Pancreas (tissue), 10 donors: ENCODE results near the gene PEDS1. TPM values are rescaled to one million over a fixed set of nuclear protein-coding genes. Genes with fewer than 3 reads are reported as not detected.
"Not testable (repeated sequence)": the region's sequence is repeated elsewhere in the genome, so short reads cannot be mapped to it uniquely, and the experiment has no call there.

Source experiments
- ATAC-seq, 4 donors: fragments of 200-7000 bp; cut with Tn5 transposase; one replicate each; pipeline versions ENCODE4 v1.8.0 to v1.9.1; 2020; ENCODE audit warnings: mild to moderate bottlenecking in 4 of 4, moderate library complexity in 4 of 4
- DNase-seq, 6 donors: peaks; one replicate each; pipeline ENCODE4 v3.0.0-alpha.2; 2020
- FAIRE-seq: peaks from 2 replicates; lab custom pipeline; 2012; peaks lifted over from hg19 to GRCh38; lab: Jason Lieb, UNC
- H3K27ac ChIP-seq, 4 donors: fragments of 200-600 bp; sonication (generic); 1 replicate in 3 of 4; 2 replicates in 1 of 4; pipeline versions ENCODE4 v1.5.0 to v1.8.0; 2020
- H3K27me3 ChIP-seq, 4 donors: fragments of 200-600 bp; one replicate each; pipeline ENCODE4 v1.8.0; 2021
- H3K36me3 ChIP-seq, 3 donors: fragments of 200-600 bp; sonication (generic) in 1 of 3; one replicate each; pipeline versions ENCODE4 v1.5.0 to v1.8.0; 2020 to 2021
- H3K4me1 ChIP-seq, 3 donors: fragments of 200-600 bp; one replicate each; pipeline ENCODE4 v1.8.0; 2021
- H3K4me3 ChIP-seq, 4 donors: fragments of 200-600 bp; sonication (generic) in 2 of 4; one replicate each; pipeline versions ENCODE4 v1.5.0 to v1.8.0; 2020 to 2021
- H3K9me3 ChIP-seq, 4 donors: fragments of 200-600 bp; one replicate each; pipeline ENCODE4 v1.8.0; 2021
- WGBS, 2 donors: extraction: QIAGEN DNeasy Blood & Tissue Kit; methylation state at CpG; one replicate each; pipeline ENCODE4 v1.1.7; 2013; 5-methylcytosine and 5-hydroxymethylcytosine counted together
- intact Hi-C, 3 donors: fragments of 100-400 bp; cut with DNase I; formaldehyde crosslinking; loops; one replicate each; pipeline versions ENCODE4 v1.11.1 to v1.14.2; 2022
- polyA plus RNA-seq, 2 donors: library from polyadenylated mRNA; stranded (reverse); fragments of 200-250 nt; gene quantifications; one replicate each; pipeline ENCODE4 v1.2.3, GENCODE V29; 2013
- total RNA-seq, 6 donors: library from RNA; stranded (reverse); fragmentation: NEBNext Ultra II Directional in 4 of 6; extraction: Animal tissue kit (Norgen Biotek cat#: 25700) in 4 of 6; gene quantifications; one replicate each; pipeline versions ENCODE4 v1.2.1 to v1.2.4, GENCODE V29; 2021 to 2023
- TF ChIP-seq, protein P1 (sequence below), 4 donors: fragments of 200-600 bp; sonication (generic) in 3 of 4; IDR thresholded peaks; one replicate each; pipeline versions ENCODE4 v1.5.0 to v1.8.0; 2021; ENCODE audit warnings: antibody characterized with exemption in 4 of 4
- donor health status: healthy with polysubstance abuse.
- donor health status: DM: no; HTN: no; CAD: no; lungs with moderate emphysema.
- donor health status: DM: no; HTN: no; CAD: no.
- donor health status: control.
- donor health status: control.
- donor health status: Bipolar disorder and iron deficiency.
- donor health status: DM: yes; HTN: yes; CAD: no.
- donor health status: DM: no; HTN: no; CAD: no.
- donor health status: DM: no; HTN: no; CAD: no.
- donor health status: DM: yes; HTN: yes; CAD: no.

The PEDS1 gene
- total and polyA plus RNA-seq, 8 donors = 3.5 to 11.0 (median 6.4) TPM

DNA sequence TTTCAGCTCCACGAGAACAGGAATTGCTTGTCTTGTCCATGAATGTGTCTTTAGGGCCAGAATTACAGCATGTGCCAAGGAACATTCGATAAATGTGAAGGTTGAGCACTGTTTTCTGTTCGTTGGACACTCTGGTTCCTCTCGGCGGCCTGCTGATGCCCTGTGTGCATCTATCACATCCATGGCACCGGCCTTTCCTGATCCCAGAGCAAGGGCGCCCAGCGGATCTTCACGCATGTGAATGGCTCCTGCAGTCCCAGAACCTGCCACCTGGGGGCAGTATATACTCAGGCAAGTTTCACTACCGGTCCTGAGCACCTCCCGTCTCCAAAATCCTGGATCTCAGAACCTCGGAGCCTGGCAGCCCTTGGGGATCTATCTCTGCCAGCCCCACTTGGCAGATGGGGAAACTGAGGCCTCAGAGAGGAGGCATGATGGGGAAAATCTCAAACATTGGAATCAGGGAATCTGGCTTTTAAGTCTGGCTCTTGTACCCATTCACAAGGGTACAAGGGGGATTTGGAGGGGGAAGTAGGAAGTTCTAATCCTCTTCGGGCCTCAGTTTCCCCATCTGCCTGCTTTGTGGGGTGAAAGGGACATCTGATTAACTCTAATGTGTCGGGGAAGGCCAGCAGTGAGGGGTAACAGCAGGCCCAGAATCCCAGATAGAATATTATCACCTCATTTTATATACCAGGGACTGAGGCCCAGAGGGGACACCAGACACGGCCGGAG is 32.8 kb upstream of the PEDS1 start:
- 14% methylated on average over 16 of the region's 16 CpGs for WGBS, 2 donors
- Histone ChIP-seq H3K4me1 (no peaks in the 10 kb centered on the region), H3K27me3 (no peaks in the 10 kb centered on the region), H3K9me3 (no peaks in the 10 kb centered on the region), H3K27ac (no peak overlapping the region), H3K4me3 (no peak overlapping the region), H3K36me3 (no peaks in the 10 kb centered on the region)
- DNase-seq = peak; percentile 79 to 100 (median 96)
- TF ChIP-seq, protein P1, sequence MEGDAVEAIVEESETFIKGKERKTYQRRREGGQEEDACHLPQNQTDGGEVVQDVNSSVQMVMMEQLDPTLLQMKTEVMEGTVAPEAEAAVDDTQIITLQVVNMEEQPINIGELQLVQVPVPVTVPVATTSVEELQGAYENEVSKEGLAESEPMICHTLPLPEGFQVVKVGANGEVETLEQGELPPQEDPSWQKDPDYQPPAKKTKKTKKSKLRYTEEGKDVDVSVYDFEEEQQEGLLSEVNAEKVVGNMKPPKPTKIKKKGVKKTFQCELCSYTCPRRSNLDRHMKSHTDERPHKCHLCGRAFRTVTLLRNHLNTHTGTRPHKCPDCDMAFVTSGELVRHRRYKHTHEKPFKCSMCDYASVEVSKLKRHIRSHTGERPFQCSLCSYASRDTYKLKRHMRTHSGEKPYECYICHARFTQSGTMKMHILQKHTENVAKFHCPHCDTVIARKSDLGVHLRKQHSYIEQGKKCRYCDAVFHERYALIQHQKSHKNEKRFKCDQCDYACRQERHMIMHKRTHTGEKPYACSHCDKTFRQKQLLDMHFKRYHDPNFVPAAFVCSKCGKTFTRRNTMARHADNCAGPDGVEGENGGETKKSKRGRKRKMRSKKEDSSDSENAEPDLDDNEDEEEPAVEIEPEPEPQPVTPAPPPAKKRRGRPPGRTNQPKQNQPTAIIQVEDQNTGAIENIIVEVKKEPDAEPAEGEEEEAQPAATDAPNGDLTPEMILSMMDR (IDR thresholded peaks at IDR 0.05) = peak; percentile 97 to 99 (median 98)
- intact Hi-C loops = loop anchor here in 2 of 3 donors (5.0 to 10.0 kb wide), 3 partner anchors 208 to 401 kb away; no protein-coding TSS in a partner anchor
- peak; percentile 30 to 63 (median 48) for ATAC-seq
- FAIRE-seq = no peak

DNA sequence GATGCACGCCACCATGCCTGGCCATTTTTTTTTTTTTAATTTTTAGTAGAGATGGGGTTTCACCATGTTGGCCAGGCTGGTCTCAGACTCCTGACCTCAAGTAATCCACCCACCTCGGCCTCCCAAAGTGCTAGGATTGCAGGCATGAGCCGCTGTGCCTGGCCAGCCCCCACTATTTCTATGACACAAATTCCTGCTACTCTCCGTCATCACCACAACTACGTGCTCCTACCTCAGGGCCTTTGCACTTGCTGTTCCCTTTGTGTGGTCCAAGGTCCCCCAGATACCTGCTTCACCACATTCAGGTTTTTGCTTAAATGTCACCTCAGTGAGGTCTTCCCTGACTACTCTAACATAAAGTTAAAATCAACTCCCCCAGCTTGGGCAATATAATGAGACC is 31.9 kb upstream of the PEDS1 start:
- no peaks in the 10 kb centered on the region for H3K27me3 ChIP-seq
- H3K9me3 ChIP-seq = no peaks in the 10 kb centered on the region
- 81 to 90% methylated on average over 5 of the region's 5 CpGs for WGBS, 2 donors
- H3K4me1 ChIP-seq = no peaks in the 10 kb centered on the region
- H3K36me3 ChIP-seq = no peaks in the 10 kb centered on the region
- DNase-seq = no peak
- intact Hi-C loops = loop anchor here in 2 of 3 donors (5.0 to 10.0 kb wide), 3 partner anchors 209 to 402 kb away; no protein-coding TSS in a partner anchor
- no peak overlapping the region for H3K27ac ChIP-seq
- no peak overlapping the region for H3K4me3 ChIP-seq
- TF ChIP-seq, protein P1 (IDR thresholded peaks at IDR 0.05) = no peak
- no peak for ATAC-seq
- FAIRE-seq = no peak

DNA sequence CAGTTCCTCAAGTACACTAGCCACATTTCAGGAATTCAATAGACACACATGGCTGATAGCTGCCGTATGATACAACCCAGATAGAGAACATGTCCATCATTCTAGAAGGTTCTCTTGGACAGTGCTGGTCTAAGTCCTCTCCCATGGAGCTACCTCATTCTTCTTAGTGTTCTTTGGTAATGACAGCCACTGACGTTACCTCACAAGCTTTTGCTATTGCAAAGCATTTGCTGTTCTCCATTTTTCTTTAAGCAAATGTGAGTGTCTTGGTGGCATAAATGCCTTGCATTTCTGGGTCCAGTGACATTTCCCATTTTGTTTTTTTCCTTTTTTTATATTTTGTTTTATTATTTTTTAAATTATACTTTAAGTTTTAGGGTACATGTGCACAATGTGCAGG is 28.8 kb upstream of the PEDS1 start:
- intact Hi-C loops = loop anchor here in 1 of 3 donors (5.0 to 10.0 kb wide), 2 partner anchors 212 to 400 kb away; no protein-coding TSS in a partner anchor
- ATAC-seq = no peak
- 67 to 72% methylated on average over 2 of the region's 2 CpGs for WGBS, 2 donors

DNA sequence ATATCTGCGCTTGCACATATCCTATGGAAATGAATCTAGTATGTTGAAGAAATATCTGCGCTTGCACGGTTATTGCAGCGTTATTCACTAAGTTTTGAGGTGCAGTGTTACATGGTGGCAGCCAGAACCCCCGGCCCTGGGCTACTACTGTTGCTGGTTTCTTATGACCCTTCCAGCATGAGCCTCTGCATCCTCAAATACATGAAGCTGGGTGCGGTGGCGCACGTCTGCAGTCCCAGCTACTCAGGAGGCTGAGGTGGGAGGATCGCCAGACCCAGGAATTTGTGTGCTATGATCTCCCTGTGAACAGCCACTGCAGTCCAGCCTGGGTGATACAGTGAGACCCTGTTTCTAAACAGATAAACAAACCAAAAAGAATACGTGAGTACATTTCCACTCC is 27.8 kb upstream of the PEDS1 start:
- H3K4me1 ChIP-seq = no peaks in the 10 kb centered on the region
- no peaks in the 10 kb centered on the region for H3K9me3 ChIP-seq
- ATAC-seq (no peak), FAIRE-seq (no peak), DNase-seq (no peak)
- intact Hi-C loops = loop anchor here in 1 of 3 donors (5.0 to 10.0 kb wide), 2 partner anchors 213 to 401 kb away; no protein-coding TSS in a partner anchor
- H3K36me3 ChIP-seq = no peaks in the 10 kb centered on the region
- no peaks in the 10 kb centered on the region for H3K27me3 ChIP-seq
- H3K4me3 ChIP-seq = no peak overlapping the region
- H3K27ac ChIP-seq = no peak overlapping the region
- WGBS, 2 donors = 90 to 94% methylated on average over 10 of the region's 10 CpGs
- TF ChIP-seq, protein P1 (IDR thresholded peaks at IDR 0.05) = no peak

More for the DNA sequence above, 28.8 kb upstream of the PEDS1 start:
- DNase-seq = no peak
- no peaks in the 10 kb centered on the region for H3K4me1 ChIP-seq
- no peak overlapping the region for H3K27ac ChIP-seq
- H3K4me3 ChIP-seq = no peak overlapping the region
- TF ChIP-seq, protein P1 (IDR thresholded peaks at IDR 0.05) = no peak
- no peaks in the 10 kb centered on the region for H3K36me3 ChIP-seq
- no peaks in the 10 kb centered on the region for H3K9me3 ChIP-seq
- FAIRE-seq = no peak
- no peaks in the 10 kb centered on the region for H3K27me3 ChIP-seq

DNA sequence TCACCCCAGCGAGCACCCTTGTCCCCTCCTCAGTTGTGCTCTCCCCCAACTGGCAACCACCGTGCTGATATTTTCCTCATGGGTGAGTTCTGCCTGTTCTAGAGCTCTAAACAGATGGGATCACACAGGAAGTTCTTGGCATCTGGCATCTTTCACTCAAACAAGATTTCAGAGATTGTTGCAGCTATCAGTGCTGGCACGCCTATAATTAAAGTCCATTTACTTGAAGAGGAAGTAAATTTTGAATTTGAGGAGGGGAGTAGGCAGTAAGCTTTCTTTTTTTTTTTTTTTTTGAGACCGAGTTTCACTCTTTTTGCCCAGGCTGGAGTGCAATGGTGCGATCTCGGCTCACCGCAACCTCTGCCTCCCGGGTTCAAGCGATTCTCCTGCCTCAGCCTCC is 25.1 kb upstream of the PEDS1 start:
- H3K4me1 ChIP-seq, FAIRE-seq, H3K9me3 ChIP-seq, H3K27ac ChIP-seq, H3K27me3 ChIP-seq, H3K4me3 ChIP-seq, H3K36me3 ChIP-seq, DNase-seq, ATAC-seq: not testable (repeated sequence)
- WGBS, 2 donors = 84 to 94% methylated on average over 5 to 9 of the region's 9 CpGs
- intact Hi-C loops = loop anchor here in 1 of 3 donors (5.0 to 10.0 kb wide), 2 partner anchors 61 to 194 kb away; partner anchors contain the start of gene SNAI1
